BJ (cell line): ENCODE data around the gene PRKD1. TPM values are rescaled to one million over a fixed set of nuclear protein-coding genes. Genes with fewer than 3 reads are reported as not detected.

ENCODE experiments used
- CTCF ChIA-PET: fragments of 350-600 bp; formaldehyde crosslinking; extraction: SDS; loops from one replicate; lab custom pipeline; 2021; ENCODE audit warnings: antibody characterized with exemption, inconsistent platforms; lab: Yijun Ruan, JAX
- POLR2A ChIA-PET: fragments of 300-600 bp; sonication (Branson Sonifier 250); formaldehyde crosslinking; extraction: SDS; loops from one replicate; lab custom pipeline; 2021; ENCODE audit warnings: antibody characterized with exemption; lab: Charles Lee
- DNase-seq: peaks from one replicate; pipeline ENCODE4 v3.0.0-alpha.2; 2011; ENCODE audit warnings: low read depth
- H3K27me3 ChIP-seq: 2 replicates; pipeline ENCODE4 v1.6.0; 2011; ENCODE audit warnings: low read length; ENCODE audit not compliant: control insufficient read depth, insufficient read depth
- H3K36me3 ChIP-seq: 2 replicates; pipeline ENCODE4 v1.5.1; 2011; ENCODE audit warnings: low read length; ENCODE audit not compliant: control insufficient read depth, insufficient read depth
- H3K4me3 ChIP-seq: 2 replicates; pipeline ENCODE4 v1.5.1; 2011; ENCODE audit warnings: low read depth, mild to moderate bottlenecking, control low read depth, low read length
- polyA minus RNA-seq: library from RNA; depleted of rRNA, polyadenylated mRNA; stranded (reverse); fragments of >200 nt; gene quantifications from 2 replicates; pipeline ENCODE4 v1.2.3, GENCODE V29; 2011; rRNA and poly(A)+ RNA removed
- polyA plus RNA-seq: library from polyadenylated mRNA; depleted of rRNA; stranded (reverse); fragments of >200 nt; gene quantifications from 2 replicates; pipeline ENCODE4 v1.2.3, GENCODE V29; 2011; rRNA removed
- TF ChIP-seq, protein P1 (sequence below): IDR thresholded peaks from 2 replicates; pipeline ENCODE4 v1.5.1; 2011; ENCODE audit warnings: low read depth, mild to moderate bottlenecking, control low read depth, inconsistent platforms, low read length, moderate library complexity; ENCODE audit not compliant: insufficient read depth

The PRKD1 gene
- 19.8 and 23.6 TPM in 2 replicates for polyA plus RNA-seq
- polyA minus RNA-seq = 51.1 and 52.7 TPM in 2 replicates

DNA sequence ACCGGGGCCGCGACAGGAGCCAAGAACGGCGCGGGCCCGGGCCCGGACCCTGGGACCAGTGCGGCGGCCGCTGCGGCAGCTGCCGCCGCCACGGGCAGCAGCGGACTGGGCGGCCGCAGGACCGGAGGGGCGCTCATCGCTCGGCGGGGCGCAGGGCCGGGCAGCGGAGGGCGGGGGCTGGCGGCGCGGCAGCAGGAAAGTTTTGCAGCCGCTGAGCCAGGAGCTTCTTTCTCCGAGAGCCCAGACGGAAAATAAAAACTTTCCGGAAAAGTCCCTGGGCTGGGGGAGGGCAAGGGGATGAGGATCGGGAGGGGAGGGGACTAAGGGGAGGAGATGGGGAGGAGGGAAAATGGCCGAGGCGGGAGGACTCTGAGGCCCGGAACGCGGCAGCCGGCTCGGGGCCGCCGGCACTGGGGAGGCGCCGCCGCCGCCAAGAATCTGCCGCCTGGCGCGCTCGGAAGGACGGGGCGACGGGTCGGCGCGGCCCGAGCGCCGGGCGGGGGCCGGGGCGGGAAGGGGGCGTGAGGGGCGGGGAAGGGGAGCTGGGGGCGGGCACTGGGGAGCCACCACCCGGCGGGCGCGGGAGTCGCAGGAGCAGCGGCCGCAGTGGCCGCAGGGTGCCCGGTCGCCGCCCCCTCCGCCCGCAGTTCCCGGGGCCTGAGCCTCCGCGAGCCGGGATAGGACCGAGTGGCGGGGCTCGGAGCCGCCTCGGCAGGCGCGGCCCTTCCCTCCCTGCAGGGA, at the start of gene PRKD1:
PRKD1 (minus strand) TSS at position 472 of the 741 bp plus-strand sequence.
- TF ChIP-seq, protein P1, sequence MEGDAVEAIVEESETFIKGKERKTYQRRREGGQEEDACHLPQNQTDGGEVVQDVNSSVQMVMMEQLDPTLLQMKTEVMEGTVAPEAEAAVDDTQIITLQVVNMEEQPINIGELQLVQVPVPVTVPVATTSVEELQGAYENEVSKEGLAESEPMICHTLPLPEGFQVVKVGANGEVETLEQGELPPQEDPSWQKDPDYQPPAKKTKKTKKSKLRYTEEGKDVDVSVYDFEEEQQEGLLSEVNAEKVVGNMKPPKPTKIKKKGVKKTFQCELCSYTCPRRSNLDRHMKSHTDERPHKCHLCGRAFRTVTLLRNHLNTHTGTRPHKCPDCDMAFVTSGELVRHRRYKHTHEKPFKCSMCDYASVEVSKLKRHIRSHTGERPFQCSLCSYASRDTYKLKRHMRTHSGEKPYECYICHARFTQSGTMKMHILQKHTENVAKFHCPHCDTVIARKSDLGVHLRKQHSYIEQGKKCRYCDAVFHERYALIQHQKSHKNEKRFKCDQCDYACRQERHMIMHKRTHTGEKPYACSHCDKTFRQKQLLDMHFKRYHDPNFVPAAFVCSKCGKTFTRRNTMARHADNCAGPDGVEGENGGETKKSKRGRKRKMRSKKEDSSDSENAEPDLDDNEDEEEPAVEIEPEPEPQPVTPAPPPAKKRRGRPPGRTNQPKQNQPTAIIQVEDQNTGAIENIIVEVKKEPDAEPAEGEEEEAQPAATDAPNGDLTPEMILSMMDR = 0 out of 2 replicates have a peak, but pooled peaks have one; percentile 11
- no peak for DNase-seq
- ChIA-PET CTCF (interaction anchor here (1.2 kb wide), 1 partner anchor 378 kb away, joined by 3 read pairs; no protein-coding TSS in a partner anchor), POLR2A (interaction anchor here (0.7 to 1.0 kb wide), 2 partner anchors 243 to 268 kb away, joined by 3 to 16 read pairs; no protein-coding TSS in a partner anchor)
- Histone ChIP-seq H3K36me3 (no peaks in the 10 kb centered on the region), H3K4me3 (peak within 1 kb of the TSS; percentile 62), H3K27me3 (no peaks in the 10 kb centered on the region)

GRCh38 chr14:29971101-29971500, 43.5 kb upstream of the PRKD1 start:
- POLR2A ChIA-PET = no interaction called here
- TF ChIP-seq, protein P1 = no peak
- H3K27me3 ChIP-seq = no peaks in the 10 kb centered on the region; the same call in 1 of the 2 replicates
- DNase-seq = no peak
- no peak overlapping the region for H3K4me3 ChIP-seq
- H3K36me3 ChIP-seq = no peaks in the 10 kb centered on the region
- CTCF ChIA-PET = no interaction called here

DNA sequence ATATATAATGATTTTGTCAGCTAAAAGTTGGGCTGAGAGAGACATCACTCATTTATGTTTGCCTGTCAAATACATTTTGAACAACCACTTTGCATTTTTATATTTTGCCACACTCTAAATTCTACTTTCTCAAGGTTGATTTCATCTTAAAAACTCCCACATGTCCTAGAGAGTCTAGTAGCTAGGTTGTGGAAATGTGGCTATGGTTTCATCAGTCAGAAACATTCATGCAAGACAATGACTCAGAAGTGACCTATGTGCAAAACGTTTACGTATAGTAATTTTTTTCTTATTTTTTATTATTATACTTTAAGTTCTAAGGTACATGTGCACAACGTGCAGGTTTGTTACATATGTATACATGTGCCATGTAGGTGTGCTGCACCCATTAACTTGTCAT, 27.4 kb upstream of the PRKD1 start:
- DNase-seq = no peak
- Histone ChIP-seq H3K27me3 (peaks cover 2% of the 10 kb centered on the region; the same call in 1 of the 2 replicates), H3K36me3 (no peaks in the 10 kb centered on the region), H3K4me3 (no peak overlapping the region)
- TF ChIP-seq, protein P1 = no peak
- POLR2A ChIA-PET = no interaction called here
- CTCF ChIA-PET = no interaction called here

DNA sequence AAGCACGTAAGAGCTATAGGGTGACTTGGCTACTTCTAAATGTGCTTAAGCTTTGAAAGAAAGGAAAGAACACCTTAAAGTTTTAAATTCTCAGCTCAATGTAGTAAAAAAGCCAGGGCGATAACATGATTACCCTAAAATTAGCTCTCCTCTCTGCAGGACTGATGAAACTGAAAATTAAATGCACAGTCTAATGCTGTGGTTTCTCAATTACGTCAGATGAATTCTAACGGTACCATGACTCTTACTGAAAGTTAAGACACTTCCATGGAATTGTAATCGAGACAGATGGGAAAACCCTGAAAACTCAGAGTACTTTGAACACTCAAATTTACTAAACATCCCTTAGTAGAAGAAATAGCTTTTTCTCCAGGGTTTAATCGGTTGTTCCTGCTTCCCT, 25.9 kb upstream of the PRKD1 start:
- DNase-seq = no peak
- Histone ChIP-seq H3K4me3 (no peak overlapping the region), H3K27me3 (peaks cover 2% of the 10 kb centered on the region; the same call in 1 of the 2 replicates), H3K36me3 (no peaks in the 10 kb centered on the region)
- ChIA-PET CTCF (interaction anchor here (0.9 kb wide), 1 partner anchor 261 kb away, joined by 3 read pairs; no protein-coding TSS in a partner anchor), POLR2A (no interaction called here)
- TF ChIP-seq, protein P1 = no peak

GRCh38 chr14:29944091-29944490, 16.4 kb upstream of the PRKD1 start:
- ChIA-PET POLR2A (no interaction called here), CTCF (no interaction called here)
- H3K4me3 ChIP-seq = no peak overlapping the region
- TF ChIP-seq, protein P1 = no peak
- no peak for DNase-seq
- H3K27me3 ChIP-seq = no peaks in the 10 kb centered on the region
- no peaks in the 10 kb centered on the region for H3K36me3 ChIP-seq
